K562 (cell line): ENCODE data around the gene POT1. TPM values are rescaled to one million over a fixed set of nuclear protein-coding genes. Genes with fewer than 3 reads are reported as not detected.

Experiments
- ADNP ChIP-seq: fragments of 200-800 bp; sonication (Bioruptor generic); IDR thresholded peaks from 2 replicates; pipeline ENCODE4 v1.6.1; 2016; ENCODE audit warnings: missing genetic modification characterization, missing compliant biosample characterization
- ARNT ChIP-seq, 2 experiments: fragments of 450-650 bp; IDR thresholded peaks; 2 replicates each; pipeline ENCODE4 v1.6.1; 2016; ENCODE audit warnings: mild to moderate bottlenecking in 1 of 2
- CBX3 ChIP-seq, 2 experiments: IDR thresholded peaks; 1 replicate in 1 of 2; 2 replicates in 1 of 2; pipeline ENCODE4 v1.6.1; 2012; ENCODE audit warnings: inconsistent platforms in 2 of 2, low read length in 2 of 2, borderline replicate concordance in 1 of 2, control low read depth in 1 of 2
- GTF2F1 ChIP-seq: IDR thresholded peaks from 2 replicates; pipeline ENCODE4 v1.6.1; 2011; ENCODE audit warnings: low read depth, low read length, improper control_type of control experiment
- NFYB ChIP-seq: IDR thresholded peaks from 2 replicates; pipeline ENCODE4 v1.6.1; 2011; ENCODE audit warnings: mild to moderate bottlenecking, moderate library complexity; ENCODE audit not compliant: insufficient read length; ENCODE audit errors: extremely low read depth
- NR4A1 ChIP-seq, 2 experiments: fragments of 250-450 bp in 1 of 2; fragments of 450-650 bp in 1 of 2; sonication (Bioruptor Pico) in 1 of 2; IDR thresholded peaks; 2 replicates each; pipeline versions ENCODE4 v1.4.0 to v1.6.1; 2016 to 2020; ENCODE audit warnings: mild to moderate bottlenecking in 2 of 2, missing compliant biosample characterization in 1 of 2, missing genetic modification characterization in 1 of 2, moderate library complexity in 1 of 2
- NRF1 ChIP-seq, 2 experiments: fragments of 450-650 bp; IDR thresholded peaks in 1 of 2; conservative IDR thresholded peaks in 1 of 2; 2 replicates each; pipeline ENCODE4 v1.6.1; 2014; ENCODE audit warnings: mild to moderate bottlenecking in 2 of 2
- PHTF2 ChIP-seq: fragments of 250-450 bp; sonication (Bioruptor Pico); IDR thresholded peaks from 2 replicates; pipeline ENCODE4 v1.5.0; 2021; ENCODE audit warnings: mild to moderate bottlenecking
- POLR2G ChIP-seq: fragments of 200-400 bp; formaldehyde crosslinking; IDR thresholded peaks from 2 replicates; pipeline ENCODE4 v1.6.1; 2017; ENCODE audit warnings: low read depth, mild to moderate bottlenecking, antibody characterized with exemption, low read length, moderate library complexity
- PTRF ChIP-seq: fragments of 450-650 bp; IDR thresholded peaks from 2 replicates; pipeline ENCODE4 v1.6.1; 2016; ENCODE audit warnings: mild to moderate bottlenecking, missing genetic modification characterization, missing compliant biosample characterization
- RAD51 ChIP-seq: fragments of 450-650 bp; IDR thresholded peaks from 2 replicates; pipeline ENCODE4 v1.7.1; 2016; ENCODE audit warnings: low read depth, mild to moderate bottlenecking, borderline replicate concordance
- TFAM ChIP-seq: fragments of 250-450 bp; sonication (Bioruptor Pico); conservative IDR thresholded peaks from 2 replicates; pipeline ENCODE4 v1.5.0; 2021; ENCODE audit warnings: mild to moderate bottlenecking, moderate library complexity
- U2AF2 ChIP-seq: fragments of 200-400 bp; formaldehyde crosslinking; optimal IDR thresholded peaks from 2 replicates; pipeline ENCODE3; 2017; ENCODE audit warnings: low read depth, mild to moderate bottlenecking, low read length
- UBTF ChIP-seq, 2 experiments: IDR thresholded peaks; 2 replicates each; pipeline ENCODE4 v1.6.1; 2012; ENCODE audit warnings: improper control_type of control experiment in 2 of 2, low read depth in 2 of 2, low read length in 2 of 2, borderline replicate concordance in 1 of 2
- XRCC3 ChIP-seq: fragments of 450-650 bp; IDR thresholded peaks from 2 replicates; pipeline ENCODE4 v1.6.1; 2017; ENCODE audit warnings: mild to moderate bottlenecking, moderate library complexity
- ZNF143 ChIP-seq: sonication (generic); formaldehyde crosslinking; IDR thresholded peaks from 2 replicates; pipeline ENCODE4 v1.9.0; 2022; ENCODE audit warnings: mild to moderate bottlenecking, missing genetic modification reagents
- ZNF780A ChIP-seq: fragments of 250-450 bp; sonication (Bioruptor Pico); IDR thresholded peaks from 2 replicates; pipeline ENCODE4 v1.5.0; 2021; ENCODE audit warnings: mild to moderate bottlenecking
- polyA plus RNA-seq, 8 experiments: library from polyadenylated mRNA; depleted of rRNA in 4 of 8; stranded (reverse) in 5 of 8; unstranded in 3 of 8; fragments of >200 nt; fragmentation: Nextera tagmentation in 2 of 8; fragmentation: Illumina TruSeq in 1 of 8; extraction: Ambion mirVana in 2 of 8; extraction: Trizol in 1 of 8; gene quantifications; 2 replicates each; pipeline versions ENCODE4 v1.2.1 to v1.2.3, GENCODE V29; 2011 to 2014; ENCODE audit warnings: inconsistent platforms in 1 of 8, missing spikeins in 1 of 8
- total RNA-seq, 7 experiments: library from RNA; depleted of rRNA in 6 of 7; stranded (reverse); fragments of >200 nt in 6 of 7; fragmentation: Illumina TruSeq in 2 of 7; extraction: Trizol in 2 of 7; gene quantifications; 2 replicates each; pipeline versions ENCODE4 v1.2.1 to v1.2.3, GENCODE V29; 2011 to 2021; ENCODE audit warnings: low replicate concordance in 1 of 7
- TF ChIP-seq, protein P1 (sequence below): IDR thresholded peaks from 2 replicates; pipeline ENCODE4 v1.6.1; 2011; ENCODE audit warnings: borderline replicate concordance, low read depth, mild to moderate bottlenecking, moderate library complexity, low read length; ENCODE audit not compliant: insufficient read depth, poor library complexity, severe bottlenecking
- TF ChIP-seq, protein P2 (sequence below), 2 experiments: fragments of 450-650 bp in 1 of 2; IDR thresholded peaks; 2 replicates each; pipeline ENCODE4 v1.6.1; 2011 to 2017; ENCODE audit warnings: low read depth in 2 of 2, antibody characterized with exemption in 1 of 2, borderline replicate concordance in 1 of 2, low read length in 1 of 2, mild to moderate bottlenecking in 1 of 2, mixed read lengths in 1 of 2; ENCODE audit not compliant: control insufficient read depth in 1 of 2
- TF ChIP-seq, protein P3 (sequence below): fragments of 450-650 bp; formaldehyde crosslinking; IDR thresholded peaks from 2 replicates; pipeline ENCODE4 v1.4.0; 2022; ENCODE audit warnings: missing genetic modification characterization

POT1 gene
- total and polyA plus RNA-seq, 9 of the 15 experiments (the other 6 are each of a cell fraction or from before 2014, with no cell fraction given): 37.9 to 140 (median 63.6) TPM

DNA sequence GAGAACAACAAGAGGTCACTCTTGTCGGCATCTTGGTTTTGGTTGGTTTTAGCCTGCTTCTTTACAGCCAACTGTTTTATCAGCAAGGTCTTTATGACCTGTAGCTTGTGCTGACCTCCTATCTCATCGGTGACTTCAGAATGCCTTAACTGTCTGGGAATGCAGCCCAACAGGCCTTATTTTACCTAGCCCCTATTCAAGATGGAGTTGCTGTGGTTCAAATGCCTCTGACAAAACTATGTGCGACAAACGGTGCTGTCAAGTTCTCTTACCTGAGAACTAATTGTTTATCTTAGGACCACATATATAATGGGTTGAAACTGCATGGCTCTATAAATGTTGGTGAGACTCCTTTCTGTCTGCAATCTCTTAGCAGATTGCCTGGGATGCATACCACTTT, 35.9 kb upstream of the POT1 start (continued):
- TF ChIP-seq UBTF (IDR thresholded peaks at IDR 0.05; ENCODE audit: borderline replicate concordance in 1 of 2, low read depth in 2 of 2, low read length in 2 of 2): no peak
- TF ChIP-seq XRCC3: no peak
- no peak for TF ChIP-seq NRF1 (conservative IDR thresholded peaks at IDR 0.05 in 1 of 2, IDR thresholded peaks at IDR 0.05 in 1 of 2)
- no peak for TF ChIP-seq TFAM
- TF ChIP-seq PTRF: peak; percentile 85
- no peak for TF ChIP-seq ADNP (tag)
- no peak for TF ChIP-seq NR4A1 (CRISPR knock-in tag; IDR thresholded peaks at IDR 0.05)
- peak; percentile 87; the same call in 1 of the 2 replicates for TF ChIP-seq NR4A1 (tag; IDR thresholded peaks at IDR 0.05)
- TF ChIP-seq NFYB: no peak
- no peak for TF ChIP-seq CBX3 (IDR thresholded peaks at IDR 0.05; ENCODE audit: borderline replicate concordance in 1 of 2, low read length in 2 of 2)
- TF ChIP-seq, protein P1, sequence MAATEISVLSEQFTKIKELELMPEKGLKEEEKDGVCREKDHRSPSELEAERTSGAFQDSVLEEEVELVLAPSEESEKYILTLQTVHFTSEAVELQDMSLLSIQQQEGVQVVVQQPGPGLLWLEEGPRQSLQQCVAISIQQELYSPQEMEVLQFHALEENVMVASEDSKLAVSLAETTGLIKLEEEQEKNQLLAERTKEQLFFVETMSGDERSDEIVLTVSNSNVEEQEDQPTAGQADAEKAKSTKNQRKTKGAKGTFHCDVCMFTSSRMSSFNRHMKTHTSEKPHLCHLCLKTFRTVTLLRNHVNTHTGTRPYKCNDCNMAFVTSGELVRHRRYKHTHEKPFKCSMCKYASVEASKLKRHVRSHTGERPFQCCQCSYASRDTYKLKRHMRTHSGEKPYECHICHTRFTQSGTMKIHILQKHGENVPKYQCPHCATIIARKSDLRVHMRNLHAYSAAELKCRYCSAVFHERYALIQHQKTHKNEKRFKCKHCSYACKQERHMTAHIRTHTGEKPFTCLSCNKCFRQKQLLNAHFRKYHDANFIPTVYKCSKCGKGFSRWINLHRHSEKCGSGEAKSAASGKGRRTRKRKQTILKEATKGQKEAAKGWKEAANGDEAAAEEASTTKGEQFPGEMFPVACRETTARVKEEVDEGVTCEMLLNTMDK: no peak
- no peak for TF ChIP-seq ZNF780A
- TF ChIP-seq, protein P2, sequence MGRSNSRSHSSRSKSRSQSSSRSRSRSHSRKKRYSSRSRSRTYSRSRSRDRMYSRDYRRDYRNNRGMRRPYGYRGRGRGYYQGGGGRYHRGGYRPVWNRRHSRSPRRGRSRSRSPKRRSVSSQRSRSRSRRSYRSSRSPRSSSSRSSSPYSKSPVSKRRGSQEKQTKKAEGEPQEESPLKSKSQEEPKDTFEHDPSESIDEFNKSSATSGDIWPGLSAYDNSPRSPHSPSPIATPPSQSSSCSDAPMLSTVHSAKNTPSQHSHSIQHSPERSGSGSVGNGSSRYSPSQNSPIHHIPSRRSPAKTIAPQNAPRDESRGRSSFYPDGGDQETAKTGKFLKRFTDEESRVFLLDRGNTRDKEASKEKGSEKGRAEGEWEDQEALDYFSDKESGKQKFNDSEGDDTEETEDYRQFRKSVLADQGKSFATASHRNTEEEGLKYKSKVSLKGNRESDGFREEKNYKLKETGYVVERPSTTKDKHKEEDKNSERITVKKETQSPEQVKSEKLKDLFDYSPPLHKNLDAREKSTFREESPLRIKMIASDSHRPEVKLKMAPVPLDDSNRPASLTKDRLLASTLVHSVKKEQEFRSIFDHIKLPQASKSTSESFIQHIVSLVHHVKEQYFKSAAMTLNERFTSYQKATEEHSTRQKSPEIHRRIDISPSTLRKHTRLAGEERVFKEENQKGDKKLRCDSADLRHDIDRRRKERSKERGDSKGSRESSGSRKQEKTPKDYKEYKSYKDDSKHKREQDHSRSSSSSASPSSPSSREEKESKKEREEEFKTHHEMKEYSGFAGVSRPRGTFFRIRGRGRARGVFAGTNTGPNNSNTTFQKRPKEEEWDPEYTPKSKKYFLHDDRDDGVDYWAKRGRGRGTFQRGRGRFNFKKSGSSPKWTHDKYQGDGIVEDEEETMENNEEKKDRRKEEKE (IDR thresholded peaks at IDR 0.05; ENCODE audit: borderline replicate concordance in 1 of 2, control insufficient read depth in 1 of 2, low read depth in 2 of 2, low read length in 1 of 2): no peak
- TF ChIP-seq GTF2F1: no peak
- TF ChIP-seq RAD51: no peak
- no peak for TF ChIP-seq U2AF2
- TF ChIP-seq PHTF2: no peak
- TF ChIP-seq ZNF143: no peak
- no peak for TF ChIP-seq ARNT (IDR thresholded peaks at IDR 0.05)
- TF ChIP-seq, protein P3, sequence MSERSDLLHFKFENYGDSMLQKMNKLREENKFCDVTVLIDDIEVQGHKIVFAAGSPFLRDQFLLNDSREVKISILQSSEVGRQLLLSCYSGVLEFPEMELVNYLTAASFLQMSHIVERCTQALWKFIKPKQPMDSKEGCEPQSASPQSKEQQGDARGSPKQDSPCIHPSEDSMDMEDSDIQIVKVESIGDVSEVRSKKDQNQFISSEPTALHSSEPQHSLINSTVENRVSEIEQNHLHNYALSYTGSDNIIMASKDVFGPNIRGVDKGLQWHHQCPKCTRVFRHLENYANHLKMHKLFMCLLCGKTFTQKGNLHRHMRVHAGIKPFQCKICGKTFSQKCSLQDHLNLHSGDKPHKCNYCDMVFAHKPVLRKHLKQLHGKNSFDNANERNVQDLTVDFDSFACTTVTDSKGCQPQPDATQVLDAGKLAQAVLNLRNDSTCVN (CRISPR knock-in tag): no peak
- no peak for TF ChIP-seq POLR2G
